Natural killer cell (primary cell): Measurements from ENCODE around the gene TRPM1. TPM values are rescaled to one million over a fixed set of nuclear protein-coding genes. Genes with fewer than 3 reads are reported as not detected.

Experiments used
- ATAC-seq, 3 donors: fragments of 150-1000 bp in 2 of 3; fragments of 200-7000 bp in 1 of 3; cut with Tn5 transposase; 1 replicate in 1 of 3; 2 replicates in 2 of 3; pipeline ENCODE4 v1.10.0; 2021; ENCODE audit warnings: mild to moderate bottlenecking in 2 of 3, moderate library complexity in 2 of 3
- DNase-seq, 2 donors: peaks; one replicate each; pipeline versions ENCODE4 v3.0.0 to v3.0.0-alpha.2; 2013 to 2021; ENCODE audit warnings: mixed read lengths in 1 of 2
- H3K27ac ChIP-seq: one replicate; pipeline ENCODE4 v1.5.1; 2013; ENCODE audit warnings: mild to moderate bottlenecking, low read length
- H3K27me3 ChIP-seq: one replicate; pipeline ENCODE4 v1.6.1; 2013; ENCODE audit warnings: low read length; ENCODE audit not compliant: control insufficient read depth, insufficient read depth
- H3K36me3 ChIP-seq: one replicate; pipeline ENCODE4 v1.6.1; 2013; ENCODE audit warnings: low read length; ENCODE audit not compliant: control insufficient read depth, insufficient read depth
- H3K4me1 ChIP-seq: one replicate; pipeline ENCODE4 v1.6.1; 2013; ENCODE audit warnings: low read length; ENCODE audit not compliant: control insufficient read depth, insufficient read depth
- H3K4me3 ChIP-seq: one replicate; pipeline ENCODE4 v1.5.1; 2013; ENCODE audit warnings: low read length
- H3K9me3 ChIP-seq: one replicate; pipeline ENCODE4 v1.6.1; 2013; ENCODE audit warnings: low read length; ENCODE audit not compliant: control insufficient read depth, insufficient read depth
- H3K27ac Mint-ChIP-seq, 2 donors: one replicate each; pipeline ENCODE4 v1.8.0; 2022; ENCODE audit warnings: mild to moderate bottlenecking in 2 of 2, mixed read lengths in 2 of 2, moderate library complexity in 1 of 2
- H3K27me3 Mint-ChIP-seq, 2 donors: one replicate each; pipeline ENCODE4 v1.8.0; 2022; ENCODE audit warnings: low read depth in 2 of 2, mixed read lengths in 2 of 2
- H3K36me3 Mint-ChIP-seq: one replicate; pipeline ENCODE4 v1.8.0; 2022; ENCODE audit warnings: mixed read lengths
- H3K4me1 Mint-ChIP-seq, 2 donors: one replicate each; pipeline ENCODE4 v1.8.0; 2022; ENCODE audit warnings: mixed read lengths in 2 of 2
- H3K4me3 Mint-ChIP-seq: one replicate; pipeline ENCODE4 v1.8.0; 2022; ENCODE audit warnings: mild to moderate bottlenecking, moderate library complexity, mixed read lengths
- H3K9me3 Mint-ChIP-seq, 2 donors: one replicate each; pipeline ENCODE4 v1.8.0; 2022; ENCODE audit warnings: mixed read lengths in 2 of 2
- CTCF ChIP-seq: fragments of 200-600 bp; IDR thresholded peaks from one replicate; pipeline ENCODE4 v1.8.0; 2022; ENCODE audit warnings: antibody characterized with exemption
- WGBS: methylation state at CpG from one replicate; pipeline ENCODE4 v1.1.7; 2013; ENCODE audit warnings: missing lambda C conversion rate; ENCODE audit not compliant: insufficient coverage; 5-methylcytosine and 5-hydroxymethylcytosine counted together
- intact Hi-C: fragments of 100-400 bp; cut with micrococcal nuclease; formaldehyde crosslinking; loops from one replicate; pipeline ENCODE4 v1.14.2; 2022
- total RNA-seq, 4 donors: library from RNA; stranded (reverse); fragments of 120-200 nt in 1 of 4; gene quantifications; one replicate each; pipeline versions ENCODE4 v1.2.3 to v1.2.4, GENCODE V29; 2013 to 2022

TRPM1 gene
- total RNA-seq, 3 donors from 2014 or later (not counting 1 experiment from before 2014, with no cell fraction given): not detected

GRCh38 chr15:31082771-31083369 is 18.7 kb downstream of the TRPM1 start:
- no peak for TF ChIP-seq CTCF
- 88% methylated on average over 10 of the region's 11 CpGs for WGBS
- H3K36me3 Mint-ChIP-seq: no peaks in the 10 kb centered on the region
- peaks cover 20 to 24% of the 10 kb centered on the region in 2 donors for H3K4me1 Mint-ChIP-seq
- no peak overlapping the region for H3K4me3 ChIP-seq
- peaks cover 25% of the 10 kb centered on the region for H3K4me1 ChIP-seq
- H3K27me3 ChIP-seq: no peaks in the 10 kb centered on the region
- no peaks in the 10 kb centered on the region for H3K9me3 Mint-ChIP-seq
- H3K9me3 ChIP-seq: no peaks in the 10 kb centered on the region
- intact Hi-C loops: loop anchor here (5.0 kb wide), 1 partner anchor 91 kb away; the partner anchor contains the start of gene MTMR10
- DNase-seq (no peak), ATAC-seq (no peak)
- no peak overlapping the region for H3K27ac Mint-ChIP-seq
- no peak overlapping the region for H3K4me3 Mint-ChIP-seq
- peaks cover 0 to 2% of the 10 kb centered on the region in 2 donors for H3K27me3 Mint-ChIP-seq
- no peaks in the 10 kb centered on the region for H3K36me3 ChIP-seq
- no peak overlapping the region for H3K27ac ChIP-seq

GRCh38 chr15:31081588-31082250 is 19.8 kb downstream of the TRPM1 start:
- H3K27me3 ChIP-seq: no peaks in the 10 kb centered on the region
- ATAC-seq: no peak
- WGBS: 60% methylated on average over 6 of the region's 6 CpGs

GRCh38 chr15:31081056-31081455 is 20.5 kb downstream of the TRPM1 start:
- ATAC-seq (no peak), DNase-seq (no peak)
- intact Hi-C loops: loop anchor here (5.0 kb wide), 1 partner anchor 89 kb away; the partner anchor contains the start of gene MTMR10
- Histone ChIP-seq H3K27me3 (no peaks in the 10 kb centered on the region), H3K27ac (no peak overlapping the region), H3K9me3 (no peaks in the 10 kb centered on the region), H3K36me3 (no peaks in the 10 kb centered on the region), H3K4me1 (peaks cover 25% of the 10 kb centered on the region), H3K4me3 (peak overlapping the region; percentile 41)
- H3K4me3 Mint-ChIP-seq: peak overlapping the region; percentile 72
- no peak for TF ChIP-seq CTCF
- peaks cover 20 to 24% of the 10 kb centered on the region in 2 donors for H3K4me1 Mint-ChIP-seq
- no peak overlapping the region for H3K27ac Mint-ChIP-seq
- 64% methylated on average over 10 of the region's 11 CpGs for WGBS
- no peaks in the 10 kb centered on the region for H3K36me3 Mint-ChIP-seq
- H3K9me3 Mint-ChIP-seq: no peaks in the 10 kb centered on the region
- H3K27me3 Mint-ChIP-seq: peaks cover 0 to 6% of the 10 kb centered on the region in 2 donors

More at GRCh38 chr15:31081588-31082250, 19.8 kb downstream of the TRPM1 start:
- Mint-ChIP-seq H3K27me3 (peaks cover 0 to 6% of the 10 kb centered on the region in 2 donors), H3K4me3 (peak overlapping the region; percentile 42), H3K4me1 (peaks cover 20 to 24% of the 10 kb centered on the region in 2 donors), H3K36me3 (no peaks in the 10 kb centered on the region), H3K27ac (no peak overlapping the region), H3K9me3 (no peaks in the 10 kb centered on the region)
- Histone ChIP-seq H3K36me3 (no peaks in the 10 kb centered on the region), H3K27ac (no peak overlapping the region), H3K9me3 (no peaks in the 10 kb centered on the region), H3K4me1 (peaks cover 25% of the 10 kb centered on the region), H3K4me3 (no peak overlapping the region)
- intact Hi-C loops: loop anchor here (5.0 kb wide), 1 partner anchor 89 kb away; the partner anchor contains the start of gene MTMR10
- no peak for TF ChIP-seq CTCF
- DNase-seq: no peak
